ENCODE results near the gene ROCK2.

The ROCK2 gene

GRCh38 chr2:11326677-11327211 is 17.7 kb downstream of the ROCK2 start:
- Histone ChIP-seq H3K27me3 (ENCODE audit: insufficient read depth, low read depth) (no peaks in the 10 kb centered on the region), H4K20me1 (ENCODE audit: insufficient read depth) (no peaks in the 10 kb centered on the region; the same call in 1 of the 2 replicates), H2AFZ (ENCODE audit: low read depth) (no peak overlapping the region), H3K79me2 (ENCODE audit: insufficient read depth, low read depth) (peaks cover 33% of the 10 kb centered on the region; the same call in 1 of the 2 replicates), H3K4me1 (ENCODE audit: low read depth, poor library complexity, severe bottlenecking) (peaks cover 6% of the 10 kb centered on the region), H3K9ac (no peak overlapping the region), H3K4me2 (no peak overlapping the region), H3K36me3 (ENCODE audit: insufficient read depth) (no peaks in the 10 kb centered on the region), H3K4me3 (IDR thresholded peaks at IDR 0.05; ENCODE audit: insufficient read depth, low read depth, low read length) (no peak overlapping the region), H3K27ac (no peak overlapping the region)
- TF ChIP-seq CTCF (conservative IDR thresholded peaks at IDR 0.05; ENCODE audit: low read depth, low read length), result no peak

GRCh38 chr2:11325961-11326676 is 18.3 kb downstream of the ROCK2 start:
- no peaks in the 10 kb centered on the region for H3K27me3 ChIP-seq (ENCODE audit: insufficient read depth, low read depth)

GRCh38 chr2:11321847-11322246 is 22.6 kb downstream of the ROCK2 start:
- Histone ChIP-seq H3K4me1 (ENCODE audit: low read depth, poor library complexity, severe bottlenecking) (no peaks in the 10 kb centered on the region), H3K79me2 (ENCODE audit: insufficient read depth, low read depth) (peaks cover 15% of the 10 kb centered on the region; the same call in 1 of the 2 replicates), H3K4me2 (no peak overlapping the region), H3K27me3 (ENCODE audit: insufficient read depth, low read depth) (no peaks in the 10 kb centered on the region), H3K27ac (no peak overlapping the region), H3K36me3 (ENCODE audit: insufficient read depth) (no peaks in the 10 kb centered on the region), H4K20me1 (ENCODE audit: insufficient read depth) (no peaks in the 10 kb centered on the region; the same call in 1 of the 2 replicates), H3K4me3 (IDR thresholded peaks at IDR 0.05; ENCODE audit: insufficient read depth, low read depth, low read length) (no peak overlapping the region), H2AFZ (ENCODE audit: low read depth) (no peak overlapping the region), H3K9ac (no peak overlapping the region)
- no peak for TF ChIP-seq CTCF (conservative IDR thresholded peaks at IDR 0.05; ENCODE audit: low read depth, low read length)

More at GRCh38 chr2:11325961-11326676, 18.3 kb downstream of the ROCK2 start:
- H3K36me3 ChIP-seq (ENCODE audit: insufficient read depth), result no peaks in the 10 kb centered on the region
- no peak overlapping the region for H2AFZ ChIP-seq (ENCODE audit: low read depth)
- peaks cover 6% of the 10 kb centered on the region for H3K4me1 ChIP-seq (ENCODE audit: low read depth, poor library complexity, severe bottlenecking)
- H3K27ac ChIP-seq, result no peak overlapping the region
- H4K20me1 ChIP-seq (ENCODE audit: insufficient read depth), result no peaks in the 10 kb centered on the region; the same call in 1 of the 2 replicates
- no peak for TF ChIP-seq CTCF (conservative IDR thresholded peaks at IDR 0.05; ENCODE audit: low read depth, low read length)
- H3K4me3 ChIP-seq (IDR thresholded peaks at IDR 0.05; ENCODE audit: insufficient read depth, low read depth, low read length), result no peak overlapping the region
- H3K9ac ChIP-seq, result no peak overlapping the region
- H3K4me2 ChIP-seq, result no peak overlapping the region
- H3K79me2 ChIP-seq (ENCODE audit: insufficient read depth, low read depth), result peaks cover 33% of the 10 kb centered on the region; the same call in 1 of the 2 replicates

DNA sequence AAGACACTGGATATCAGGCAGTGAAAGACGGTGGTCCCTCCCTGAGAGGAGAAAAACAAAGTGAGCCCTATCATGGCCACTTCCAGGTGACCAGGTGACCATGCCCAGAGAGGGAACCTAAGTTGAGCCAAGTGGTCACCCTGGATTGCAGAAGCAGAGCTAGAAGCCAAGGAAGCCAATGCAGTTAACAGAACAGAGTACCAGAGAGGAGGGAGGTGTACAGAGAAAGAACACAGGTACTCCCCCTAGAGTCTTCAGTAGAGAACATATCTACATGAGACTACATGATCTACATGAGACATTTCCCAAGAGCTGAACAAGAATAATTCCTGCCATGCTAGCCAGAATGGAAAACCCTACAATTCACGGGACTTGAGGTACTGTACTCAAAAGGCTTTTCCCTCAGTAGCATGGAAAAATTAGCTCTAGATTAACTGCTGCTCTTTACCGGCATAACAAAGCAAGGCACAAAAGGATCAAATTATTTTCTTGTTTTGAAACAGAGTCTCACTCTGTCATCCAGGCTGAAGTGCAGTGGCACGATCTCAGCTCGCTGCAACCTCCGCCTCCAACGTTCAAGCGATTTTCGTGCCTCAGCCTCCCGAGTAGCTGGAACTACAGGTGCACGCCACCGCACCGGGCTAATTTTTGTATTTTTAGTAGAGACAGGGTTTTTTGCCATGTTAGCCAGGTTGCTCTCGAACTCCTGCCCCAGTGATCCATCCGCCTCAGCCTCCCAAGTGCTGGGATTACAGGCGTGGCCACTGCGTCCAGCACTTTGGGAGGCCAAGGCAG is 23.5 kb downstream of the ROCK2 start:
- Histone ChIP-seq H3K36me3 (ENCODE audit: insufficient read depth) (no peaks in the 10 kb centered on the region), H4K20me1 (ENCODE audit: insufficient read depth) (no peaks in the 10 kb centered on the region; the same call in 1 of the 2 replicates), H3K4me3 (IDR thresholded peaks at IDR 0.05; ENCODE audit: insufficient read depth, low read depth, low read length) (no peak overlapping the region), H3K27me3 (ENCODE audit: insufficient read depth, low read depth) (no peaks in the 10 kb centered on the region), H2AFZ (ENCODE audit: low read depth) (no peak overlapping the region), H3K9ac (no peak overlapping the region), H3K4me1 (ENCODE audit: low read depth, poor library complexity, severe bottlenecking) (no peaks in the 10 kb centered on the region), H3K27ac (no peak overlapping the region), H3K4me2 (no peak overlapping the region), H3K79me2 (ENCODE audit: insufficient read depth, low read depth) (peaks cover 12% of the 10 kb centered on the region; the same call in 1 of the 2 replicates)
- TF ChIP-seq CTCF (conservative IDR thresholded peaks at IDR 0.05; ENCODE audit: low read depth, low read length), result no peak; the same call in 1 of the 2 replicates

Measured in KMS-11 (cell line).